Measurements from ENCODE around the gene ZNF296. TPM values are rescaled to one million over a fixed set of nuclear protein-coding genes. Genes with fewer than 3 reads are reported as not detected.

Gene ZNF296
- total RNA-seq, 1 donor from 2014 or later, result not detected

DNA sequence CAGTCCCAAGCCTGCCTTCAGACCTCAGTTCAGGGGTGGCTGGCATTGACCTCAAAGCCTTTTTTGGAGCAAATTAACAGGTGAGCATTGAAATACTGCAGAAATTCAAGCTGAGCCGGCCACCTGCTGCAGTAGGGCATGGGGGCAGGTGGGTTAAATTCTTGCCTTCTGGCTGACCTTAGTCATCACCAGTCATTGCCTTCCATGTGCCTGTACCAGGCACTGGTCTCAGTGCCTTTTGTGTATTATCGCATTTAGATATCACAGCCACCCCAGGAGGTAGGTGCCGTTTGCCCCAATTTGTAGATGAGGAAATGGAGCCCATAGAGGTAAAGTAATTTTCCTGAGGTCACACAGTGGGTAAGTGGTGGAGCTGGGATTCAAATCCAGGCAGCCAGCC, 23.9 kb upstream of the ZNF296 start:
- Mint-ChIP-seq H3K27me3 (ENCODE audit: insufficient read depth, low read depth) (peaks cover 7% of the 10 kb centered on the region), H3K4me3 (peak overlapping the region; percentile 56), H3K4me1 (peaks cover 87% of the 10 kb centered on the region), H3K36me3 (peaks cover 8% of the 10 kb centered on the region), H3K9me3 (no peaks in the 10 kb centered on the region), H3K27ac (peak overlapping the region; percentile 4)
- Histone ChIP-seq H2AFZ (replicated peaks) (no peak overlapping the region), H3F3A (ENCODE audit: low read depth) (peaks cover 23% of the 10 kb centered on the region), H3K27ac (no peak overlapping the region), H3K36me3 (no peaks in the 10 kb centered on the region), H4K20me1 (ENCODE audit: low read depth) (peaks cover 100% of the 10 kb centered on the region), H3K79me2 (ENCODE audit: low read depth) (peaks cover 95% of the 10 kb centered on the region), H3K4me2 (peak overlapping the region; percentile 17), H3K4me1 (peaks cover 36% of the 10 kb centered on the region), H3K9me3 (ENCODE audit: low read depth) (no peaks in the 10 kb centered on the region), H3K27me3 (no peaks in the 10 kb centered on the region), H3K9ac (peak overlapping the region; percentile 19), H3K4me3 (no peak overlapping the region)
- no peak for DNase-seq (ENCODE audit: low spot score)
- TF ChIP-seq EZH2phosphoT487 (IDR thresholded peaks at IDR 0.05) (no peak), EZH2 (IDR thresholded peaks at IDR 0.05) (no peak)
- TF ChIP-seq, protein P1, sequence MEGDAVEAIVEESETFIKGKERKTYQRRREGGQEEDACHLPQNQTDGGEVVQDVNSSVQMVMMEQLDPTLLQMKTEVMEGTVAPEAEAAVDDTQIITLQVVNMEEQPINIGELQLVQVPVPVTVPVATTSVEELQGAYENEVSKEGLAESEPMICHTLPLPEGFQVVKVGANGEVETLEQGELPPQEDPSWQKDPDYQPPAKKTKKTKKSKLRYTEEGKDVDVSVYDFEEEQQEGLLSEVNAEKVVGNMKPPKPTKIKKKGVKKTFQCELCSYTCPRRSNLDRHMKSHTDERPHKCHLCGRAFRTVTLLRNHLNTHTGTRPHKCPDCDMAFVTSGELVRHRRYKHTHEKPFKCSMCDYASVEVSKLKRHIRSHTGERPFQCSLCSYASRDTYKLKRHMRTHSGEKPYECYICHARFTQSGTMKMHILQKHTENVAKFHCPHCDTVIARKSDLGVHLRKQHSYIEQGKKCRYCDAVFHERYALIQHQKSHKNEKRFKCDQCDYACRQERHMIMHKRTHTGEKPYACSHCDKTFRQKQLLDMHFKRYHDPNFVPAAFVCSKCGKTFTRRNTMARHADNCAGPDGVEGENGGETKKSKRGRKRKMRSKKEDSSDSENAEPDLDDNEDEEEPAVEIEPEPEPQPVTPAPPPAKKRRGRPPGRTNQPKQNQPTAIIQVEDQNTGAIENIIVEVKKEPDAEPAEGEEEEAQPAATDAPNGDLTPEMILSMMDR (IDR thresholded peaks at IDR 0.05), result no peak

DNA sequence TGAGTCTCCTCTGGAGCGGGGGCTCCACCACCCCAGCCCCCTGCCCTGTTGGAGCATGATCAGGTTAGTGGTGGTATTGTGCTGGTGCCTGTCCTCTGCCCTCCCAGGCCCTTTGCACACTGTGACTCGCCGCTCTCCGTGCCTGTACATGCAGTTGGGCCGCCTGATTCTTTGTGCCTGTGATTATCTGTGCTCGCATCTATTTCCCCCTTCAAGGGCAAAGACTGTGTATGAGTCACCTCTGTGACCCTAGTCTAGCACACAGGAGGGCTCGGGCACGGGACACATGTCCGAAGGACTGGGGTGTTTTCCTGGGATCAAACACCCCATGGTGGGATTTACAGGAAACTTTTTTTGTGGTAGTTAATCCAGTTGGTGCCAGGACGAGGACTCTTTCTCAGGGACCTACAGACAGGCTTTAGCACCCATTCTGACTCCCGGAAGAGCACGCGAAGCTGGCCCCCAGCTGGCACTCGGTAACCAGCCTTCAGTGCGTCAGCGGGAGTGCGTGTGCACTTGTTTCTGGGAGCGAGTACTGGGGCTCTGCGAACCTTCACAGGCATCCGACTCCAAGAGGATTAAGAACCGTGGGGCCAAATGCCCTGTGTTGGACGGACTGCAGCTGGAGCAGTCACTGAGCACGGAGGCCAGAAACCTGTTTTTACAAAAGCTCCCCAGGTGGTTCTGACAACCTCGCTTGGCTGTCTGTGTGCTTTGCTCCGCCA, 23.4 kb upstream of the ZNF296 start:
- H3K27ac Mint-ChIP-seq, result no peak overlapping the region
- H3K4me1 Mint-ChIP-seq, result peaks cover 87% of the 10 kb centered on the region
- Histone ChIP-seq H3K9me3 (ENCODE audit: low read depth) (no peaks in the 10 kb centered on the region), H2AFZ (replicated peaks) (no peak overlapping the region), H3K4me3 (no peak overlapping the region), H3K9ac (peak overlapping the region; percentile 19), H4K20me1 (ENCODE audit: low read depth) (peaks cover 100% of the 10 kb centered on the region), H3K4me1 (peaks cover 32% of the 10 kb centered on the region), H3K36me3 (no peaks in the 10 kb centered on the region), H3F3A (ENCODE audit: low read depth) (peaks cover 21% of the 10 kb centered on the region), H3K27ac (no peak overlapping the region), H3K27me3 (no peaks in the 10 kb centered on the region), H3K79me2 (ENCODE audit: low read depth) (peaks cover 95% of the 10 kb centered on the region), H3K4me2 (peak overlapping the region; percentile 17)
- TF ChIP-seq EZH2phosphoT487 (IDR thresholded peaks at IDR 0.05) (no peak), EZH2 (IDR thresholded peaks at IDR 0.05) (no peak)
- TF ChIP-seq, protein P1 (IDR thresholded peaks at IDR 0.05), result no peak
- H3K9me3 Mint-ChIP-seq, result no peaks in the 10 kb centered on the region
- peaks cover 8% of the 10 kb centered on the region for H3K36me3 Mint-ChIP-seq
- peaks cover 7% of the 10 kb centered on the region for H3K27me3 Mint-ChIP-seq (ENCODE audit: insufficient read depth, low read depth)
- DNase-seq (ENCODE audit: low spot score), result peak; percentile 73
- peak overlapping the region; percentile 68 for H3K4me3 Mint-ChIP-seq

DNA sequence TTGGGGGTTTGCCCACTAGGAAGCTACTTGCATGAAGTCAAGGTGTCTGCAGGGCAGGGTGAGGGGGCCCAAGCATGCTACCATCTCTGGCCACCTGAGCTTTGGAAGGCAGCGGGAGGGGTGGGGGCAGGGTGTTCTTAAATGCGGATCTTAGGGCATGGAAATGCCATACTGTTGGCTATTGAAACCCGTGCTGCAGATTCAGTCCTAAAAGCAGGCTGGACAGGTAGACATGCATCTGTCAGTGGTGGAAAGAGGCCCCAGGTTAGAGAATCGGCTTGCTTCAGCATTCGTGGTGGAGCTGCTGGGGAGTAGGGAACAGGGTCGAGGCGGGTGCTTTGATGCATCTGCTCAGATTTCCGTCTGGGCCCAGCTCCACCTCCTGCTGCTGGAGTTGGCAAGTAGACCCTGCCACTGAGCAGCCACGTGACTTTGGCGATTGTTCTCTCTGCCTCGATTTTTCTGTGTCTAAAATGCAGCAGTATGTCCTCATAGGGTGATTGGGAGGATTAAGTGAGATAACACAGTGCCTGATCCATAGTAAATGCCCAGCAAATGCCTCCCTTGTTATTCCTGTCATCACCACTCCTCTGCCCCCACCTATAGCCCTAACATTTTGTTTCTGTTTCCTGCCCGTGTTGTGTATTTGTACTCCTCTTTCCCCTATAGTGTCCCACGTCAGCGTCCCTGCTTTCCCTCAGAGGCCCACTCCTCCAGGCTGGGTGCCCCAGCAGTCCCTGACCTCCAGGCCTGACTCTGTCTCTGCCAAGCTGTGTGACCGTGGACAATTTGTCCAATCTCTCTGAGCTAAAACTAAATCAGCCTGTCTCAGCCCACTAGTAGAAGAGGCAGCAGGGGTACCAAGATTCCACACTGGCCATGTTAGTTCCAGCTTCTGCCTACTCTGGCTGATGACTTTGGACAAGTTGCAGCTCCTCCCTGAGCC, 22.5 kb upstream of the ZNF296 start:
- Mint-ChIP-seq H3K27me3 (ENCODE audit: insufficient read depth, low read depth) (peaks cover 7% of the 10 kb centered on the region), H3K9me3 (no peaks in the 10 kb centered on the region), H3K4me1 (peaks cover 87% of the 10 kb centered on the region), H3K27ac (peak overlapping the region; percentile 28), H3K4me3 (peak overlapping the region; percentile 37), H3K36me3 (peaks cover 12% of the 10 kb centered on the region)
- H3F3A ChIP-seq (ENCODE audit: low read depth), result peaks cover 13% of the 10 kb centered on the region
- no peak overlapping the region for H3K9ac ChIP-seq
- H2AFZ ChIP-seq (replicated peaks), result no peak overlapping the region
- no peaks in the 10 kb centered on the region for H3K36me3 ChIP-seq
- no peak overlapping the region for H3K4me3 ChIP-seq
- H3K27ac ChIP-seq, result no peak overlapping the region
- no peak for DNase-seq (ENCODE audit: low spot score)
- H3K9me3 ChIP-seq (ENCODE audit: low read depth), result no peaks in the 10 kb centered on the region
- TF ChIP-seq EZH2 (IDR thresholded peaks at IDR 0.05) (no peak), EZH2phosphoT487 (IDR thresholded peaks at IDR 0.05) (no peak)
- TF ChIP-seq, protein P1 (IDR thresholded peaks at IDR 0.05), result no peak
- H3K4me2 ChIP-seq, result peak overlapping the region; percentile 17
- H3K4me1 ChIP-seq, result peaks cover 33% of the 10 kb centered on the region
- H4K20me1 ChIP-seq (ENCODE audit: low read depth), result peaks cover 100% of the 10 kb centered on the region
- H3K27me3 ChIP-seq, result no peaks in the 10 kb centered on the region
- peaks cover 95% of the 10 kb centered on the region for H3K79me2 ChIP-seq (ENCODE audit: low read depth)

All from neural progenitor cell (in vitro differentiated cells).